ENCODE data around the gene PPHLN1. TPM values are rescaled to one million over a fixed set of nuclear protein-coding genes. Genes with fewer than 3 reads are reported as not detected.

Gene PPHLN1
- total RNA-seq, 2 experiments from 2014 or later = 73.2 to 76.1 TPM

DNA sequence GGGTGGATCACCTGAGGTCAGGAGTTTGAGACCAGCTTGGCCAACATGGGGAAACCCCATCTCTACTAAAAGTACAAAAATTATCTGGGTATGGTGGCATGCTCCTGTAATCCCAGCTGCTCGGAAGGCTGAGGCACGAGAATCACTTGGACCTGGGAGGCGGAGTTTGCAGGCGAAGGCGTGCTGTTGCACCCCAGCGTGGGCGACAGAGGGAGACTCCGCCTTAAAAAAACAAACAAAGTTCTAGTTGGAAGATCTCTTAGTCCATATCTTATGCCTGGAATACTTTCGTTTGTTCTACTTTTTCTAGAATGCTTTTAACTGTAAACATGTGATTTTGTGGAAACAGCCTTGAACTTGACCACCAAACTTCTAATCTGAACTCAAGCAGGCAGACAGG is 38.7 kb downstream of the PPHLN1 start:
- H3K4me3 Mint-ChIP-seq = no peak overlapping the region
- TF ChIP-seq, protein P1, sequence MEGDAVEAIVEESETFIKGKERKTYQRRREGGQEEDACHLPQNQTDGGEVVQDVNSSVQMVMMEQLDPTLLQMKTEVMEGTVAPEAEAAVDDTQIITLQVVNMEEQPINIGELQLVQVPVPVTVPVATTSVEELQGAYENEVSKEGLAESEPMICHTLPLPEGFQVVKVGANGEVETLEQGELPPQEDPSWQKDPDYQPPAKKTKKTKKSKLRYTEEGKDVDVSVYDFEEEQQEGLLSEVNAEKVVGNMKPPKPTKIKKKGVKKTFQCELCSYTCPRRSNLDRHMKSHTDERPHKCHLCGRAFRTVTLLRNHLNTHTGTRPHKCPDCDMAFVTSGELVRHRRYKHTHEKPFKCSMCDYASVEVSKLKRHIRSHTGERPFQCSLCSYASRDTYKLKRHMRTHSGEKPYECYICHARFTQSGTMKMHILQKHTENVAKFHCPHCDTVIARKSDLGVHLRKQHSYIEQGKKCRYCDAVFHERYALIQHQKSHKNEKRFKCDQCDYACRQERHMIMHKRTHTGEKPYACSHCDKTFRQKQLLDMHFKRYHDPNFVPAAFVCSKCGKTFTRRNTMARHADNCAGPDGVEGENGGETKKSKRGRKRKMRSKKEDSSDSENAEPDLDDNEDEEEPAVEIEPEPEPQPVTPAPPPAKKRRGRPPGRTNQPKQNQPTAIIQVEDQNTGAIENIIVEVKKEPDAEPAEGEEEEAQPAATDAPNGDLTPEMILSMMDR (IDR thresholded peaks at IDR 0.05) = no peak
- H3K9me3 Mint-ChIP-seq = peaks cover 1% of the 10 kb centered on the region
- peaks cover 39% of the 10 kb centered on the region for H3K4me1 Mint-ChIP-seq (ENCODE audit: low read depth)
- POLR2A ChIA-PET = no interaction called here
- H3K27ac Mint-ChIP-seq = no peak overlapping the region
- H3K36me3 Mint-ChIP-seq (ENCODE audit: low read depth) = peaks cover 29% of the 10 kb centered on the region
- no peak for ATAC-seq
- no peaks in the 10 kb centered on the region for H3K27me3 Mint-ChIP-seq
- DNase-seq = no peak
- intact Hi-C loops (cut with micrococcal nuclease) = no loop called here
- CTCF ChIA-PET = interaction anchor here (1.6 kb wide), 1 partner anchor 341 kb away, joined by 3 read pairs; no protein-coding TSS in a partner anchor

DNA sequence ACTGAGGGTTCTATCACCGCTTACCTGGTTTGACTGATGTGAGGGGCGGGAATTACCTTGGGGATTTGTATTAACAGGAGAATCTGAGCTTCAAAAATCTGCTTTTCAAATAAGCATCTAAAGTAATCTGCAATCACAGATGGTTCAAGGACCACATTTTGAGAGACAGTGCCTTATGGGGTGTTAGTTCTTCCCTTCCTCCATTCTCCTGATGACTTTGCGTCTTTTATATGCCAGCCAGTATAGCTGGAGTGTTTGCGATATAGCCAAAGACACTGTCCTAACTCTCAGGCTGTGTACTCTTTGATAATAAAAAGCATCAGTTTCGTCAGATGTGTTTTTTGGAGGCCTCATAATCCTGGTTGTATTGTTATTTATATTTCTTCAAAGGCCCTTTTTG is 39.5 kb downstream of the PPHLN1 start:
- Mint-ChIP-seq H3K36me3 (ENCODE audit: low read depth) (peaks cover 25% of the 10 kb centered on the region), H3K4me1 (ENCODE audit: low read depth) (peaks cover 34% of the 10 kb centered on the region), H3K4me3 (no peak overlapping the region), H3K27me3 (no peaks in the 10 kb centered on the region), H3K9me3 (no peaks in the 10 kb centered on the region), H3K27ac (no peak overlapping the region)
- CTCF ChIA-PET = interaction anchor here (1.6 kb wide), 1 partner anchor 342 kb away, joined by 3 read pairs; no protein-coding TSS in a partner anchor
- DNase-seq (no peak), ATAC-seq (no peak)
- intact Hi-C loops (cut with micrococcal nuclease) = no loop called here
- POLR2A ChIA-PET = interaction anchor here (0.6 kb wide), 1 partner anchor 262 kb away, joined by 3 read pairs; no protein-coding TSS in a partner anchor
- TF ChIP-seq, protein P1 (IDR thresholded peaks at IDR 0.05) = no peak

DNA sequence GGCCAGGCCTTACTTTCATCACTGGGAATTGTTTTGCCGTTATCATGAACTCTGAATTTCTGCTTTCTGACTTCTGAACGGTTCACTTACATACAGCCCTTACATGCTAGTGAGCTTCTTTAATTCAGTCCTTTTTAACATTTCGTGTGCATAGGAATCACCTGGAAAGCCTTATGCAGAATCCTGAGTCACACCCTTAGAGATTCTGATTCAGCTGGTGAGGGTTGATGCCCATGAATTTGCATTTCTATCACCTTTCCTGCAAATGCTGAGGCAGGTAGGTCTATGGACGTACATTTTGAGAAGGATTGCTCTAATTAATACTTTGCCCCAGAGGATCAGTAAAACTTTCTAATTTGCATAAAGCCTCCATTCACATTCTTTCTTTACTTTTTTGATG is 44.0 kb downstream of the PPHLN1 start:
- Mint-ChIP-seq H3K27ac (peak overlapping the region; percentile 2), H3K36me3 (ENCODE audit: low read depth) (peaks cover 2% of the 10 kb centered on the region), H3K27me3 (no peaks in the 10 kb centered on the region), H3K4me3 (no peak overlapping the region), H3K4me1 (ENCODE audit: low read depth) (peaks cover 11% of the 10 kb centered on the region), H3K9me3 (no peaks in the 10 kb centered on the region)
- TF ChIP-seq, protein P1 (IDR thresholded peaks at IDR 0.05) = no peak
- intact Hi-C loops (cut with micrococcal nuclease) = no loop called here
- no peak for DNase-seq
- CTCF ChIA-PET = interaction anchor here (2.7 kb wide), 2 partner anchors 11 to 130 kb away, joined by 10 to 11 read pairs; no protein-coding TSS in a partner anchor
- POLR2A ChIA-PET = no interaction called here
- no peak for ATAC-seq

DNA sequence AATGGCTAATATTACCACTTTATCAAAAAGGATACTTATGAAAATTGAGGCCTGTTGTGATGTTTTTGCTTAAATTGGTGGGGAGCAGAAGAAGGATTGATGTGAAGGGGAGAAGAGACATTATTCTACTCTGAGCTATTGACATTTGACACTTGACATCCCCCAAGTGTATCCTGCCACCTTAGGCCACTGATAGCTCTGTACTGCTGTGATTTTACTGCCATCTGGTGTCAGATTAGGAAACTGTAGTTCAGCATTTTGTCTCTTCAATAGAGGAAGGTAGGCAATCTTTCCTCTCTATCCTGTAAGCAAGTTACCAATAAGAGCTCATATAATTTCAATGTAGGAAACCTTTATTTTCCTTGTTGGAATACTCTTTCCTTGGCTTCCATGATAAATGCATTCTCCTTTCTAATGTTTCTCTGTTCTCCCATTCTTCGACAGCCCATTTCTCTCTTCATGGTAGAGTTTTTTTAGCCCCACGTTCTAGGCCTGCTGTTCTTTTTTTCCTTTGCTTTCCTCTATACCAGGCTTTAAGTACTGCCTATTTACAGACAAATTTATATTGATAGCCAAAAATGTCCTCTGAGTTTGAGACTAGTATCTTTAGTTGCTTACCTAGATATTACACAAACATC is 46.3 kb downstream of the PPHLN1 start:
- H3K27ac Mint-ChIP-seq = no peak overlapping the region
- ATAC-seq (peak; percentile 99), DNase-seq (peak; percentile 19)
- no peaks in the 10 kb centered on the region for H3K9me3 Mint-ChIP-seq
- TF ChIP-seq, protein P1 (IDR thresholded peaks at IDR 0.05) = peak; percentile 78
- peaks cover 7% of the 10 kb centered on the region for H3K36me3 Mint-ChIP-seq (ENCODE audit: low read depth)
- POLR2A ChIA-PET = no interaction called here
- intact Hi-C loops (cut with micrococcal nuclease) = no loop called here
- no peaks in the 10 kb centered on the region for H3K27me3 Mint-ChIP-seq
- H3K4me3 Mint-ChIP-seq = no peak overlapping the region
- CTCF ChIA-PET = interaction anchor here (0.7 to 4.3 kb wide), 52 partner anchors 10 to 1095 kb away, joined by 3 to 55 read pairs (median 5); partner anchors contain the start of genes GXYLT1, PPHLN1 and ZCRB1
- H3K4me1 Mint-ChIP-seq (ENCODE audit: low read depth) = peaks cover 7% of the 10 kb centered on the region

- Mint-ChIP-seq H3K4me3 (no peak overlapping the region), H3K36me3 (ENCODE audit: low read depth) (peaks cover 8% of the 10 kb centered on the region), H3K27me3 (no peaks in the 10 kb centered on the region), H3K9me3 (no peaks in the 10 kb centered on the region), H3K27ac (no peak overlapping the region), H3K4me1 (ENCODE audit: low read depth) (peaks cover 7% of the 10 kb centered on the region)
- TF ChIP-seq, protein P1 (IDR thresholded peaks at IDR 0.05) = no peak
- intact Hi-C loops (cut with micrococcal nuclease) = no loop called here
- CTCF ChIA-PET = interaction anchor here (1.5 to 4.3 kb wide), 3 partner anchors 10 to 279 kb away, joined by 3 to 55 read pairs (median 20); no protein-coding TSS in a partner anchor
- no peak for DNase-seq
- POLR2A ChIA-PET = no interaction called here
- ATAC-seq = no peak
These were observed 47.7 kb downstream of the PPHLN1 start for GRCh38 chr12:42373669-42374068.

Measured in activated CD8-positive, alpha-beta T cell treated with anti-CD3 and anti-CD28 coated beads for 36 hours (primary cell).